NK-92 (cell line): ENCODE measurements around the gene GFRA4.

Source experiments
- DNase-seq: peaks from one replicate; lab custom pipeline; 2025; ENCODE audit not compliant: unreplicated experiment; lab: John Stamatoyannopoulos, UW

GFRA4 gene

DNA sequence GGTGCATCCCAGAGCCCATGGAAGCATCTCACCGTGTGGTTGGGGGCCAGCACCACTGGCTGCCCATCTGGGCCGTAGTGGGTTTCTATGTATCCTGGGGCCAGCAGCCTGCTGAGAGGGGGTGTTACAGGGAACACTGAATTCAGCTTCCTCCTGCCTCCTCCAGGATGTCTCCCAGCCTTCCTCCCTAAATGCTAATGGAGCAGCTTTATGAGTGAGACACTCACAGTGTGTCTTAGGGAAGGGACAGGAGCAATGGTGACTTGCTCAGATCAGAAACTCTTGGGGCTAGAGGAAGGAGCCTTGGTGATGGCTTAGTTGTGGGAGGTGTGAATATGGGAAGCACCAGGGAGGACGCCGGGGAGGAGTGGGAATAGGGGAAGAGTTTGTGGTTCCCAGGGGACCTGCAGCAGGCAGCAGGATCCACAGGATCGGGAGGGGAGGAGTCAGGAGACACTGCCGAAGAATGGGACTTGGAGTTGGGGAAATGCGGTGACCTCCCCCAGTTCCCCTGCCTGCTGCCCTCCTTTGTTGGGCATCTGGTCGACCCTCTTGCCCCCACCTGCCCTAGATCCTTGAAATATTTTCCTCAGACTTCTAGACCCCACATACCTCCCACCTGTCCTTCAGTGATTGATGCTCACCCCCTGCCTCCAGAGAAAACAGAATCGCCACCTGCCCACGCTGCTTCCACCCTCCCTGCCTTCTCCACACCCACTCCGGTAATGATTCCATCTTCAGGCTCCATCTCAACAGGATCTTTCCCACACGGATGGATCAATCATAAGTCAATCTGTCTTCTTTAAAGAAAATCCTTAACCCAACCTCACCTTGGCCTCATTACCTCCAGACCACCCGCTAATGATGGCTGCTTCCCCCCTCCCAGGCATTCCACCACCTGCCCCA is 12.0 kb upstream of the GFRA4 start:
- DNase-seq: no peak

DNA sequence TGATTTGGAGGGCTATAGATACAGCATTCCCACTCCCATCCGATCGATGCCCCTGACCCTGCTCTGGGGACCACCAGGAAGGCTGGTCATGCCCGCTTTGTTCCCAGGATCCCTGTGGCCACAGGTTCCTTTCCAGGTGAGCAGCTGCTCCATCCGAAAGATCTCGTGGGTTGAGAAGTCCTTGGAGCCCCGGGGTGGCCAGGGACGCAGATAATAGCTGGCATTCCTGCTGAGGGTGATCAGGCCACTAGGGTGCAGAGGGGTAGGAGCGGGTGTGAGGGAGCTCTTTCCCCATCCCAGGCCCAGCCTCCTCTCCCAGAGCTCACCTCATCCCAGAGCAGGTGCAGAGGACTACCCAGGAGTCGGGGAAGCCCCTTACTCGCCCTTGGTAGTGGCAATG is 11.2 kb upstream of the GFRA4 start:
- DNase-seq: no peak

DNA sequence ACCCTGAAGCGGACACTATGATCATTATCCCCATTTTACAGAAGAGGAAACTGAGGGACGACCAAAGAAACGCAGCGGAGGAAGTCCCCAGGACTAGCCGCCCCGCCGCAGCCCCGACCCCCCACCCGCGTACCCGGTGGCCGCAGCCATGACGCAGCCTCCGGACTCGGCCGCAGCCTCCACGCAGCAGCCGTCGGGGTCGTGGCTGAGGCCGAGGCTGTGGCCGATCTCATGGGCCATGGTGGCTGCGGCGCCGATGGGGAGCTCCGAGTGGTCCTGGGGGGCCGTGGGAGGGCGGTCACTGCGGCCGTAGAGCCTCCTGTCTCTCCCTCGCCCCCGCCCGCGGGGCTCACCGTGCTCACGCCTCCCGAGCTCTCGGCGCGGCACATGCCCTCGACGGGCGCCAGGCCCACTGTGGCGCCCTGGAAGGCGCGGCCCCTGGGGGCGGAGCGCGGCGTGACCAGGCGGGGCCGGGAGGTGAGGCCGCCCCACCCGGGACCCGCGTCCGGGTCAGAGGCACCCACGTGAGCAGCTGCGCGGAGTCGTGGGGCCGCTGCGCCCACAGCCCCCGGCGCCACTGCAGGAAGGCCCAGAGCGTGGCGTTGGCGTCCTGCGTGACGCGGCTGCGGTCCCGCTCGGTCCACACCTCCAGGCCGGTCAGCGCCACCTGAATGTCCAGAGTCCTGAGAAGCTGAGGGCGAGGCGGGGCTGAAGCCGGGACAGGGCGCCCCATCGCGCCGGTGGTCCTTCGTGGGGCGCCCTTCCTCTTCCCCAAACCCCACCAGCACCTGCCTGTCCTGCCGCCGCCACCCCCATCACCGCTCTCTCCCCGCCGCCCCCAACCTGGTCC is 10.2 kb upstream of the GFRA4 start:
- no peak for DNase-seq

DNA sequence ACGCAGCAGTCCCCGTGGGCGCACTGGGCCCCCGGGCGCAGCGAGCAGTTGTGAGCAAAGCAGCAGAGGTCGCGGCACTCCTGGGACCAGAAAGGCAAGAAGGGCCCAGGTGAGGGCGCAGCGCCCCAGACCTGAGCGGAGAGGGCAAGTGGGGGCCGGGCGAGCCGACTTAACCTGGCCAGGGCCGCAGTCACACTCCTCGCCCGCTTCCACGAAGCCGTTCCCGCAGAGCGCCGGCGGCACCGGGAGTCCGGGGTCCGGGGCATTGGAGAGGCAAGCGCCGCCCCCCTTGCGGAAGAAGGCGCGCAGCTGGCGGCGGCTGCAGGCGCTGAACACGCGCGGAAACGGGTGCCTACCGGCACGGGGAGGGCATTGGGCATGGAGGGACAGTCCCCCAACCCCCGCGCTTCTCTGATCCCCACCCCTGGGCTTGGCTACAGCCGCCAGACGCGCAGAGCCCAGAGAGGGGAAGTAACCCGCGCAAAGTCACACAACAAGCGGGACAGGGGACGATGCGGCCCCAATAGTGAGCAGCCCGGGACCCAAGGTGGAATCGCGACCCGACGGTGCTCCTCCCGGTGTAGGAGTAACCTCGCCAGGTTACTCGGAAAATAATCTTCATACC is 9.5 kb upstream of the GFRA4 start:
- no peak for DNase-seq

DNA sequence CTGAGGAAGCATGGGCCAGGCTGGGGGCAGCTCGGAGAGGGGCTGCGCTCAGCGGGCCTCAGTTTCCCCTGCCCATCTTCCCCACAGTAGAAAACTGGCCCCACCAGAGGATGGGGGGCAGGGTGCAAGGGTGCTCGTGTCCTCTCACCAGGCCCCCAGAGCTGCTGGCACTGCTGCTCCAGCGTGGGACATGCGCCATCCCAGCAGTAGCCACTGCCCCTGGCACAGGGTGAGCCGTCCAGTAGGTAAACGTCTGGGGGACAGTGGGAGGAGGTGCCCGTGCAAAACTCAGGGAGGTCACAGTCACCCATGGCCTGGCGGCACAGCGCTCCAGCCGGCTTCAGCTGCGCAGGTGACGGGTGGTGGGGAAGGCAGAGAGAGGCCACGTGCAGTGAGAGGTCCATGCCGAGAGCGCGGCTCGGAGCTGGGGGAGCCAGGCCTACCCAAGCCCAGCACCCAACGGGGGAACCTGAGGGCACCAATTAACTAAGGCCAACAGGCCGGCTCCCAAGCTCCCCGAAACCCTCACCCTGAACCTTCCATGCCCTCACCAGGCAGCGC is 8.9 kb upstream of the GFRA4 start:
- DNase-seq: no peak

DNA sequence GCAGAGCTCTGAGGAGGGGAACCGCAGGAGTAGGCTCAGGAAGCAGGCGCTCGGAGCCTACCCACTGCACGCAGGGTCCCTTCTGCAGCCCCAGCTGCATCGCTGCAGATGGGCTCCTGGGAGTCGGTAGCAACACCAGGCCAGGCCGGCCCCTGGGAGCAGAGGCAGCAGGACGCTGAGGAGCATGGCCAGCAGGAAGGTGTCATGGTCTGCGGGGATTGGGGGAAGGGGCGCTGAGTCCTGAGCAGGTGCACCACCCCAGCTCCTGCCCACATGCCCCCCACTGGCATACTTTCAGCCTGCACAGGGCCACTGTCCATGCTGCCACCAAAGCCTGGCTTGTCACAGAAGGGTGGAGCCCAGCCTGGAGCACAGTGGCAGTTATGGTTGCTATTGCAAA is 7.7 kb upstream of the GFRA4 start:
- no peak for DNase-seq

DNA sequence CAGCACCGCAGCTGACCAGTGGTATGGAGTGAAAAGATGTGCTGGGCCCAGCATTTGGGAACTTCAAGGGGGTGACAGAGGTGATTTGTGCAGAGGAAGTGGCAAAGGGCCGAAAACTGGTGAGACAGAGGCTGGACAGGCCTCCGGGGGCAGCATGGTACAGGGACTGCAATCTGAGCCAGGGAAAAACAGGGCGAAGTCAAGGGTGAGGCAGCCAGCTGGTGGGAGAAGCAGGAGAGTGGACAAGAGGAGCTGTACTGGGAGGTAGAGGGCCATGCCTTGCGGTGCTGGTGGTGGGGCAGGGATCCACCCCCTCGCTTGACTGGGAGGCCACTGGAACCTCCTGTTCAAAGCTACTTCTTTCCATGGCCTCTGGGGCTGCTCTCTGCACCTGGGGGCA is 7.3 kb upstream of the GFRA4 start:
- no peak for DNase-seq

DNA sequence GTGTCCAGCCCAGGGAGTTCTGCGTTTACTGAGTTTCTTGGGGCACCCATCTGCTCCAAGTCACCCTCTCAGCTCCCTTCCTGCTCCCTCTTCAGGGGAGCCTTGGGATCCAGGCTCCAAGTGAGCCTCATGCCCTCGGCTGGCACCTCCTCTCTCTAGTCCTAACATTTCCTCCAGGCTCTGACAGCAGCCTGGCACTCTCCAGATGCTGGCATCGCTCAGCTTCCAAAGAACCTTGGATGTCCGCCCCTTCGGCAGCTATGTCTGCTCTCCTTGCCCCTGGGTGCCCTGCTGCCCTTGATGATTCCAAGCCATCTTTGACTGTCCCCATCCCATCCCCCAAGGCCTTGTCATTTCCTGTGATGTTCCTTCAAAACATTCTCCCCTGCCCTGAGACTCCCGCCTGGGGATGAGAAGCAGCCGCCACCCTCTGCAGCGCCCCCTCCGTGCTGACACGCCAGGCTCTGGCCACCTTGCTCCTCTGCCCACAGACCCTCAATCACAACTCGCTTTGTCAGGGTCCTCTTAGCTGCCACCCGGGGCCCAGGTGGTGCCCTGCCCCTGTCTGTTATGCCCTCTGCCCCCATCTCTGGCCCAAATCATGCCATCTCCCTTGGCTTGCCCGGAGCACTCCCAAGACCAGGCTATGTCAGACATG is 6.6 kb upstream of the GFRA4 start:
- DNase-seq: no peak

DNA sequence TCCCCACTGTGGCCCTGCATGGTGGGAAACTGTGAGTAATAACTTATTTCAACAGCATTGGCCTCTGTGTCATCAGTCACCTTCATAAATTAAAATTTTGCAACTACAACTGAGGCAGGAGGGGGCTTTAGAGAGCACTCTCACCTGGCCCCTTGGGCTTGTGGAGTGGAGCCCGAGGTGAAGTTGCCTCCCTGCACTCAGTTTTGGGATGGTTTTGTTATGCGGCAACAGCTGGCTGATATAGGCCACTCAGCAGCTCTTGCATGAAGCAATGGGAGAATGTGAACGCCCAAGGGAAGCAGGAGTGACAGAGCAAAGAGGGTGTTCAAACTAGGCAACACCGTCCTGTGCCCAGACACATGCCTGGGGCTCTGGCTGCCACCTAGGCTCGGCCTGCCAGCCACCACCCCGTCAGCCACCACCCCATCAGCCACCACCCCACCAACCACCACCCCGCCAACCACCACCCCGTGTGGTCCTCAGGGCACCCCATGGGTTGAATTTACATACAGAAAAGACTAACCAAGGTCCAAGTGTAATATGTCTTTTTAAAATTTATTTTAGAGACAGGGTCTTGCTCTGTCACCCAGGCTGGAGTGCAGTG is 4.3 kb upstream of the GFRA4 start:
- DNase-seq: no peak

DNA sequence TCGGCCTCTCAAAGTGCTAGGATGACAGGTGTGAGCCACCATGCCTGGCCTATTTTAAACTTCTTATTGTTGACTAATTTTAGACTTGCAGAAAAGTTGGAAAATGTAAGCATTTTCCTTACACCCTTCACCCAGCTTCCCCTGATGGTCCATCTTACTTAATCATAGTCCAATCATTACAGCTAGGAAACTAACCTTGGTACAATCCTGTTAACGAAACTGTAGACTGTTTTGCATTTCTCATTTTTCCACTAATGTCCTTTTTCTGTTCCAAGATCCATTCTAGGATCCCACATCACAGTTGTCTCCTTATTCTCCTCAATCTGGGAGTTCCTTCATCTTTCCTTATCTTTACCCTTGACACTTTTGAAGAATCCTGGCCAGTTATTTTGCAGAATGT is 659 bp upstream of the GFRA4 start:
- DNase-seq: no peak

DNA sequence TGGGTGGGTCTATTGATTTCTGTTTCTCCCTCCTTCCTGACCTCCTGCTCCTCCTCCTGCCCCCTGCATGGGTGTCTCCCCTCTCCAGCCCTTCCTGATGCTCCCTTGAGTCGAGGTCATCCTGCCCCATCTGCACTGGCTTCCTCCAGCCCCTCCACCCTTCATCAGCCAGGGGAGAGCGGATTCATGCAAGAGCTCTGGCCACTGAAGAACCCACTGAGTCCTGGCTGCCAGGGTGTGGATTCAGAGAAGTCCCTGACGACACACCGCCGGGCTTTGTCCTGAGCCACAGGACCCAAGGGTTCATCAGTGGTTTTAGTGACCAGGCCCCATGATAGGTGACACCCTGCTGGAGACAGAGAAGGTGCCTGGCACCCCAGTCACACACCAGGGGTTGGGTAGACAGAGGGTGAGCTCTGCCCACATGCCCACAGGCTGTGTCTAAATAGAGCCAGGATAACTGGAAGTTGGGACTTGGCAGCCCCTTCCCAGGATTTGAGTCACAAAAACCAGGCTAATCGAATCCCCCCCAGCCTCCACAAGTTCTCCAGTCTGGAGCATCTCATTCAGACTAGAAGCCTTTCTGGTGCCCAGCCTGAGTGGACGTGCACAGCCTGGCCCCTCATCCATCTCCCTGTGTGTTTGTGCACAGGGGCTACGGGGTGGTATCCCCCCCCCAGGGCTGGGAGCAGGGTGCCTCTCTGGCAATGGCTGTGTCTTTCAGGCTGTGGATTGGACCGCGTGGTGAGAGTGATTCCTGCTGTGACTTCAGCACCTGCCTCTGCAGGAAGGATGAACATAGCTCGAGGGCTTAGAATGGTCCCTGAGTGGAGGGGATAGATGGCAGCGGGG is 1.2 kb downstream of the GFRA4 start:
- DNase-seq: no peak

DNA sequence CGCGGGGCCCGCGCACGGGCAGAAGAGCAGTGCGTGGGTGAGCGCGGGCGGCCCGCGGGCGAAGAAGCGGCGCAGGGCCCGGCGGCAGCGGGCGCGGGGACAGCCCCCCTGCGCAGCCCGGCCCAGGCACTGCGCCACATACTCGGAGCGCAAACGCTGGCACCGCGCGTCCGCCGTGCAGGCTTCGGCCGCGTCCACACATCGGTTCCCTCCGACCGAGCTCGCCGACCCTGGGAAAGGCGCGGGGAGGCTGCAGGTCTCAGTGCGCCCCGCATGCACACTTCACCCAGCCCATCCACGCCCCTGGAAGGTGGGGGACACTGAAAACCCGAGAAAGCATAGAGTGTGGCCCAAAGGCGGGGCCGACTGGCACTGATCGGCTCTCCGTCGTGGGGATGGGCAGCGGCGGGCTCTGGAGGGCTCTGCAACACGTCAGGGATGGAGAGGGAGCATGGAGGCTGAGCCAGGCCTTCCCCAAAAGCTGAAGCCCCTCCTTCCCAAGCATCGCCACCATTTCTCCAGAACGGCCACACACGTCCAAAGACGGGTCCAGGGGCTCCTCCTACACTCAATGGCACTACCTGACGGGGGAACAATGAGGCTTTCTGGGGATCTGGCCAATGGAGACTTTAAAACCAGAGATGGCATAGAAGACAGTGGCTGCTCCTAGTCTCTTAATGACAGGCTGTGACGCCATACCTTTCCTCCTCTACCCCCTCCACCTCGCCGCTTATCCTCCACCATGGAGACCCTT is 2.0 kb downstream of the GFRA4 start:
- DNase-seq: no peak

DNA sequence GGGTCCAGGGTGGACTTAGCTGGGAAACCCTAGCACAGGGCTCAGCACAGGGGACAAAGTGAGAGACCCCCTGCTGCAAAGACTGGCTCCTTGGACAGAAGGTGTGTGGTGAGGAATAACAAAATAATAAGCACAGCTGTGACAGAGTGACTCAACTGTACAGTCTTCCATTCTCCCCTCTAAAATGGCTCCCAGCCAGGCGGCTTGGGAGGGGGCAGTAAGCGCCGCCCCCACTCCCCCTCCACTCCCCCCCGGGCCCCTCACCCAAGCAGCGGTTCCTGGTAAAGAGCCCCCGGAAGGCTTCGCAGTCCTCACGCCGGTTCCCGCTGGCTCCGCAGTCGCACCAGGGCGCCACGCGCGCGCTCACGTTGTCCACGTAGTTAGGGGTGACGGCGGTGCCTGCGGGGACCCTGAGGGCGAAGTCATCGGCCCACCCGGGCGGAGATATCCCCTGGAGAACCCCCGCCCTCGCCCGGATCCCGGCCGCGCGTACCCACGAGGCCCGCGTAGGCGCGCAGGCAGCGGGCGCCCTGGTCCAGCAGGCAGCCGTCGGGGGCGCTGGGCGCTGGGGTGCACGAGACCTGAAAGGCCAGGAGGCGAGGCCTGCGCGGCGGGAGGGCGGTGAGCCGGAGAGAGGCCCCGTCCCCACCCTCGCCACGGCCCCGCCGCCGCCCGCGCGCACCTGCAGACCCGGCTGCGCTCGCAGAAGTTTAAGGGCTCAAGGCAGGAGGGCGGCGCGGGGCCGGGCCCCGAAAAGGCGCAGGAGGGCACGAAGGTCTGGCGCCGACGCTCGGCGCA is 2.7 kb downstream of the GFRA4 start:
- DNase-seq: no peak

DNA sequence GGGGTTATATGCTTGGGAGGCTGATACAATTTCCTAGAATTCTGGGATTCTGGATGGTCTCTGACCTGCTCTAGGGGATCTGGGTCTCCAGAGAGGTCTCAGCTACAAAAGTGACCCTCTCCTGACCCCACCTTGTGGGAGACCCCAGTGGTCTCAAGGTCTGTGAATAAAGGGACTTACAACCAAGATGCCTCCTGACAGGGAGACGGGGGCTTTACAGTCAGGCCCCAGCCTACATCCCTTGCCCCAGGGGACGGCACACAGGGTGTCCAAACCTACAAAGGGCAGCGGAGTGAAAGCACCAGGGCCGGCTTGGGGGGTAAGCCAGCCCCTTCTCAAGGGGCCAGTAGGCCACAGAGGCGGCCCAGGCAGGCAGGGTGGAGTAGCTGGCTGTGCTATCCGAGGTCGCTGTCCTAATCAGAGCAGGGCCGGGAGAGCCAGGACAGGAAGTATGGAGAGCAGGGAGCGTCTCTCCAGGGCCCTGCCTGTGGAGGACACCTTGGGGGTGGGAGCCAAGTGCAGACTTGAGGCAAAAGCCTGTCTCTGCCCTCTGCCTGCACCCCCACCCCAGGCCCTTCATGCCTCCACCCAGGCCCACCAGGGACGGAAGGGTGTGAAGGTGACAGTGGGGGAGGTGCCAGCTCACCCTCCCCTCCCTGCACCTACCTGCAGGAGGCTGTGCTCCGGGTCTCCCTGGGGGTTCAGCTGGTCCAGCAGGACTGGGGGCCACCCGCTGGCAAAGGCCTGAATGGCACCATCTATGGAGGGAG is 3.5 kb downstream of the GFRA4 start:
- DNase-seq: no peak

DNA sequence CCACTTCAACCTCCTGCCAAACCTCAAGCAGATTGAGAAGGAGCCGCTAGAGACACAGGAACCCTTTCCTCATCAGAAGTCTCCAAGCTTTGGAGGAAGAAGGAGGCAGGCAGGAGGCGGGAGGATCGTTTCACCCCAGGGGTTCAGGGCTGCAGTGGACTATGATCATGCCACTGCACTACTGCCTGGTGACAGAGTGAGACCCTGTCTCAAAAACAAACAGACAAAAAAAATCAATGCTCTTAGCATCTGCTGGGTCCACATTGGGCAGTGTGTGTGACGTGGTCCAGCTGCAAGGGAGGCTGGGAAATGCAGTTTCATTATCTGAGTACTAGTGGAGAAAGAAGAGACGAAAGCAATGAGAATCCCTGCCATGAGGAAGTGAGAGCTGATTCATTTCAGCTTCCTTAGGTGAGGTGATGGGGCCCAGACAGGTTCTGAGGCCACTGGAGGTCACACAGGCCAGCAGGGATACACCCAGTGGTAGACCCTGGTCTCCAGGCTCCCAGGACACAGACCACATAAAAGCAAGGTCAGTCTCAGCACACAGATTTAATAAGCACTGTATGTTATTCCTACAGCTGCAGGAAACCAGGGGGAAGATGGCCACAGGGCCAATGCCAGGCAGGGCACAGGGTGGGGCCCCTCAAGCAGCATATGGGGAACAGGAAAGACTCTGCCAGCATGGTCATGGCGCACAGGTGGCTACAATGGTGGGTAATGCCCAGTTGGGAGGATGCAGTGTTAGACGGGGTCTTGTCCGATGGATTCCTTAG is 4.3 kb downstream of the GFRA4 start:
- no peak for DNase-seq

DNA sequence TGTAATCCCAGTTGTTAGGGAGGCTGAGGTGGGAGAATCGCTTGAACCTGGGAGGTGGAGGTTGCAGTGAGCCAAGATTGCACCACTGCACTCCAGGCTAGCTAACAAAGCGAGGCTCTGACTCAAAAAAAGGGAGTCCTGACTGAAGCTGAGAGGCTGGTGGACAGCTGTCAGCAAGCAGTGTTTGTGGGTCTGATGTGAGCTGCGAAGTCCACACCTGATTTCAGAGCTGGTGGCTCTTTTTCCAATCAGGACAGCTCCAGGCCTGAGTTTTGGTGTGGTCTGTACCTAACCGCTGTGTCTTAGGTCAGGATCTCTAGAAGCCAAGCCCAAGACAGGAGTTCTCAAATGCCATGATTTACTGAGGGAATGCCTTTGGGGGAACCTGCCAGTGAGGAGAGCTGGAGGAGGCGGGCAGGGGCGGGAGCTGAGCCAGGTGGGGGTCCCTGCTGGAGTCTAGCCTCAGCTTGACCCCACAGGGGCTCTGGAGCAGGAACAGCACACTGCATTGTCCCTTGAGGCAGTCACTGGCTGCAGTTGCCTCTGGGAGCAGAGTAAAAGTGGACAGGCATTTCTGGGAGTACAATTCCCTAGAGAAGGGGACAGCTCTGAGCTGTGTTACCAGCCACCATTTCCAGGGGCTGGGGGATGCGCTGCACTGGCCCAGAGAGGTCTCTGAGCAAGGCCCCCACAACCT is 5.0 kb downstream of the GFRA4 start:
- DNase-seq: no peak
